Body of pancreas (tissue), 4 donors: ENCODE data around the gene MMP24.

Experiments used
- CTCF ChIP-seq, 7 experiments: fragments of 450-650 bp in 4 of 7; fragments of 200-600 bp in 3 of 7; sonication (generic) in 3 of 7; IDR thresholded peaks; one replicate each; pipeline ENCODE4 v1.5.1; 2016 to 2019; ENCODE audit warnings: antibody characterized with exemption in 7 of 7
- POLR2A ChIP-seq, 3 donors: fragments of 450-650 bp; IDR thresholded peaks; one replicate each; pipeline ENCODE4 v1.6.1; 2016; ENCODE audit warnings: antibody characterized with exemption in 3 of 3, mild to moderate bottlenecking in 2 of 3

DNA sequence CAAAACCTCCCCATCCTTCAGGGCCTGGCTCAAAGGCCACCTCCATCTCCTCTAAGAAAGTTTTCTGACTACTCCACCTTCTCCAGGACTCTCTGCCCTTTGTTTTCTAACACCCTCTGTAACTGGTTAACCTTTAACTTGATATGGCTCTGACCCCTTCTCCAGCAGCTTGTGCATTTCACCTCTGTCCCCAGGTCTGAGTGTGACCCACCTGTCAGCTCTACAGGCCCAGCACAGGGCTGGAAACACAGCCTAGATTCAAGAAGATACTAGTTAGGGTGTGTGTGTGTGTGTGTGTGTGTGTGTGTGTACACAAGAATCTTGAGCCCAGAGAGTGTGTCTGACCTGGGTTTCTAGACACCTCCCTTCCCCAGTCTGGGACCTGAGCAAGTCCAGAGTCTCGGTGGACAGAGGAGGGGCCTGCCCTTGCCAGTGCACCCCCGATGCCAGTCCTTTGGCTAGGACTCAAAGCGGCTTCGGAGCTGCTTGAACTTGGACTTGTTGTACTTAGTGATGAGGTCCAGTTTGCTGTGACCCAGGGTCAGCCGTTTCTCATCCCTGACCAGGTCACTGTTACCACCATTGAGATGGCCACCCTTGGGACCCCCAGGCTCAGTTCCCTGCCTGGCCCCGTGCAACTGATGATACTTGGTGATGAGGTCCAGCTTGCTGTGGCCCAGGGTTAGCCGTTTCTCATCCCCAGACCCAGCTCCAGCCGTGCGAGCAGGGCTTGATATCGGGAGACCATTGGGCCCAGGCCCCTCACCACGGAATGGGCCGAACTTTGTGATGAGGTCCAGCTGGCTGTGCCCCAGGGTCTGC, 59.8 kb downstream of the MMP24 start:
- TF ChIP-seq POLR2A (IDR thresholded peaks at IDR 0.05) = no peak
- TF ChIP-seq CTCF (IDR thresholded peaks at IDR 0.05) = no peak
